GM20000 (cell line): Measurements from ENCODE around the gene SMCO4.

Experiments used
- DNase-seq: peaks from one replicate; pipeline ENCODE4 v3.0.0; 2012; ENCODE audit warnings: low spot score
- CTCF ChIP-seq: IDR thresholded peaks from 2 replicates; pipeline ENCODE4 v1.5.1; 2012; ENCODE audit warnings: mild to moderate bottlenecking, control low read depth; ENCODE audit errors: extremely low read depth, missing control alignments

Gene SMCO4

GRCh38 chr11:93493252-93493897 is 49.8 kb downstream of the SMCO4 start:
- TF ChIP-seq CTCF = no peak
- DNase-seq = no peak

DNA sequence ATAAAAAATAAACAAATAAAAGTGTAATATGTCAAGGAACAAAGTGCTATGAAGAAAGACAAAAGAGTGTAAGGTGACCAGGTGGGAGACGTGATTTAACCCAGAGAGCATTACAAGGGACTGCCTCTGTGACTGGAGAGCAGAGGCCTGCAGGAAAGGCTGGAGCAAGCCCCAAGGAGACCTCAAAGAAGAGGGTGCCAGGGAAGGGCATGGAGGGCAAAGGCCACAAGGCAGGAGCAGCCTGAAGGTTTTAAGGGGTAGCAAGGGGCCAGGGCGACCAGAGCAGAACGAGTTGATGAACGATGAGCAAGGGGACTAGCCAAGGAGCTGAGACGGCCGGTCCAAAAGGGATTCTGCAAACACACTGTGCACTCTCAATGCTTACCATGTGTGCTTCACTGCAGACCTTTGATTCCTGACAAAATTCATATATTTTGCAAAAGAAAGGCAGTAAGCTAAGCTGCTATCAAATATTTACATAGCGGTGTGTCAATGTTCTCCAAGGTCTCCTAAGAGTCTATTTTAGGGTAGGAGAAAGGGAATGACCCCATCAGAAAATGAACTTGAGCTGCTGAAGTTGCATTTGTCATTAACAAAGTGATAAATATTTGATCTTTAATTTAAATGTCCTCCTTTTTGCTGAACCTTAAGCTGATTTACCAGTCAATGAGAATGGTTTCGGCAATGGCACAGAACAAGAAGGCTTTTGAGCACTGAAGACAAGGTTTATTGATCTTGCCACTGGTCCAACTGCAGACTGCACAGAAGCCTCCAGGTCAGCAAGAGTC is 50.5 kb downstream of the SMCO4 start:
- no peak for TF ChIP-seq CTCF
- DNase-seq = no peak

DNA sequence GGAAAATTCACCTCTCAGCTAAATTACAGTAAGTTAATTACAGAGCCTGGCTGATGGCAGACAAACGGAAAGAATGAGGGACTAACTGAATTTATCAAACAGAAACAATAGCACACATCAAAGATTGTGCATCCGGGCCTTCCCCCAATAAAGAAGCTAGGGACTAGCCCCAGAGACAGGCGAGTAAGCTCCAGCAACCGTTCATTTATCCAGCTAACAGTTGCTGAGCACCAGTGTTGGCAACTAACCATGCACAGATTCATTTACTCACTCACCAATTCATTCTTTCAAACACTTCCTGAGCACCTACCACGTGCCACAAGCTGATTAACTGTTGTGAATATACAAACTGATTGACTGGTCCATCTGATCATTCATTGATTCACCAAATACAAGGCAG is 51.2 kb downstream of the SMCO4 start:
- TF ChIP-seq CTCF = no peak
- DNase-seq = no peak

- no peak for TF ChIP-seq CTCF
- no peak for DNase-seq
These were observed 52.1 kb downstream of the SMCO4 start for GRCh38 chr11:93490996-93491618.

- no peak for TF ChIP-seq CTCF
- no peak for DNase-seq
These were observed 53.4 kb downstream of the SMCO4 start for GRCh38 chr11:93489841-93490240.

DNA sequence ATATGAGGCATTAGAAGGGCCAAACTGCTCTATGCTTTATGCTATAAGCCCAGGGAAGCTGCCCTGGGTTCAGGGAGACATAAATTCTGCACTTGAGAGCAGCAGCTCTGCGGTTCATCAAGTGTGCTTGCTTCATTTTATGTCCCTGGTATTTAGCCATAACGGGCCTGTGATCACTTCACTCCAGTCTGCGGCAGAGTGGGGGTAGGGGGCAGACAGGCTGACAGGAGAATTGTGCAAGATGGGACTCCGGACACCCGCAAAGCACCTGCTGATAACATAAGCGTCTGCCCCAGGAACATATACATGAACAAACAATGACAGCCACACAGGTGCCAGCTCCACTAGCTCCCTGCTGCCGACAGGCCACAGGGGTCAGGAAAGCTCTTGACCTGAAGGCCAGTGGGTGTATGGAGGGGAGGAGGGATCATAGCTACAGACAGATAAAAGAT is 56.1 kb downstream of the SMCO4 start:
- no peak for TF ChIP-seq CTCF
- DNase-seq = no peak

DNA sequence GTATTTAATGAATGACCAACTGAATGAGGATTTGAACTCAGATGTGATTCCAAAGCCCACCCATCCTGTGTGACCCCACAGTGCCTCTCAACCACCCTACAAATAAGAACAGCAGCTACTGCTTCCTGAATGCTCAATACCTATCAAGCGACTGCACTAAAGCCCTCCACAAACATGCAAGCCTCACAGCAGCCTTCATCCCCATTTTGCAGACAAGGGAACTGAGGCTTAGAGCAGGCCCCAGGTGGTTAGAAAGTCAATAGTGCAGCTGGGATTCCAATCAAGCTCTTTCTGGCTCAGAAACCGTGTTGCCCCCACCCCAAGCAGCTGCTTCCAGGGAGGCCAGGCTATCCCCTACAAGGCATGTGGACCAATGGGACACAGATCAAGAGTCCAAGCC is 57.2 kb downstream of the SMCO4 start:
- no peak for TF ChIP-seq CTCF
- no peak for DNase-seq
